ENCODE results near the gene DCC. TPM values are rescaled to one million over a fixed set of nuclear protein-coding genes. Genes with fewer than 3 reads are reported as not detected.

The DCC gene
- total RNA-seq, 2 donors from 2014 or later = not detected

DNA sequence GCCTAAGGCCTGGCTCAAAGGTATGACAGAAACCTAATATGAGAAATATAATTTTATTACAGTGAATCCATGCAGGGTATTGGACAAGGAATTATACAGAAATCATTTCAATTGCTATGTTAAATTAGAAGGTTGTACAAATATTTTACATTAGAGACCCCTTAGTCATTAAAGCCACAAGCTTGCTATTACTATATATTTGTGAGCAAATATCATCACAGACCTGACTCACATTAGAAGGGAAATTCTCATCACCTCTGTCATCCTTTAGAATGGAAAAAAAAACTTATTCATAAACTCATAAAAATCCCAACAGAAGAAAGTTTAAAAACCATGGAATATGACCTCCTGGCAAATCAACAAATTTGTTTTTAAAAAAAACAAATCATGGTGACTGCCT lies 277.9 kb downstream of the DCC start:
- no peaks in the 10 kb centered on the region for H3K36me3 Mint-ChIP-seq
- H3K9me3 Mint-ChIP-seq = peaks cover 15% of the 10 kb centered on the region
- no peaks in the 10 kb centered on the region for H3K27me3 Mint-ChIP-seq
- DNase-seq (ENCODE audit: low spot score) (no peak), ATAC-seq (no peak)
- no peak overlapping the region for H3K27ac Mint-ChIP-seq
- no peak overlapping the region for H3K4me3 Mint-ChIP-seq
- H3K4me1 Mint-ChIP-seq (ENCODE audit: low read depth in 2 of 2) = no peaks in the 10 kb centered on the region

DNA sequence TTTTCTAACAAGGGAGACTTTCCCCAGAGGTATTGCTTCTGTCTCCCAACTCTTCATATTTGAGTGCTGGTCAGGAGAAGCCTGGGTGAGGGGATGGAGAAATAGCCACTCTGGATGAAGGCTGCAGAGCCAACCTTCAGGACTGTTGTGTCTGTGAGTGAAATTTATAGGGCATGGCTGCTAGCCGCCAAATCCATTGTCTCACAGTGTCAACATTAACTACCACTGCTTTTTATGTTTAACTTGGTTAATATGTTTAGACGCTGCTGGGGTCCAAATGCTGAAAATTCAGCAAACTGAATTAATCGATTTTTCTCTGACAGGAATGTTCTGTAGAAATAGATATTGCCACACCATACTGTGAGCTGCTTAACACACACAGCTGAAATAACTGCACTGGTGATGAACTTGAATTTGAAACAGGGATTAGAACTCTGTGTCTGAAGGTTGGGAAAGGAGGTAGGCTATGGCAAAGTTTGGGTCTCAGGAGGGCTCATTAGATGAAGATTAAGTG lies 281.0 kb downstream of the DCC start:
- H3K27ac Mint-ChIP-seq = no peak overlapping the region
- H3K36me3 Mint-ChIP-seq = no peaks in the 10 kb centered on the region
- peaks cover 19% of the 10 kb centered on the region for H3K9me3 Mint-ChIP-seq
- H3K4me1 Mint-ChIP-seq (ENCODE audit: low read depth in 2 of 2) = no peaks in the 10 kb centered on the region
- DNase-seq (ENCODE audit: low spot score) (no peak), ATAC-seq (no peak)
- no peak overlapping the region for H3K4me3 Mint-ChIP-seq
- H3K27me3 Mint-ChIP-seq = no peaks in the 10 kb centered on the region

DNA sequence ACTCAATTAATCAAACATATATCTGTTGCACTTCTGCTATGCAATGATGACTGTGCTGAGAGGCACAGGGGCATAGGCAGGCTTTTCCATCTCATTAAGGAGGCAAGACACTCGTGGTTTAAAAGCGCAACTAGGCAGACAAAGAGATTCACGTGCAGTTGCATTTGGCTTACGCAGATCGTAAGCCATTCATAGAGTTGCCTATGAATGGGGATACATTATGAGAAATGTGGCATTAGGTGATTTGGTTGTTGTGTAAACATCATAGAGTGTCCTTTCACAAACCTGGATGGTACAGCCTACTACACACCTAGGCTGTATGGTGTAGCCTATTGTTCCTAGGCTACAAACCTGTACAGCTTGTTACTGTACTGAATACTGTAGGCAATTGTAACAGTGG lies 284.7 kb downstream of the DCC start:
- no peak overlapping the region for H3K4me3 Mint-ChIP-seq
- no peaks in the 10 kb centered on the region for H3K27me3 Mint-ChIP-seq
- ATAC-seq = no peak
- no peaks in the 10 kb centered on the region for H3K4me1 Mint-ChIP-seq (ENCODE audit: low read depth in 2 of 2)
- DNase-seq (ENCODE audit: low spot score) = no peak
- H3K9me3 Mint-ChIP-seq = peaks cover 12% of the 10 kb centered on the region
- no peak overlapping the region for H3K27ac Mint-ChIP-seq
- H3K36me3 Mint-ChIP-seq = no peaks in the 10 kb centered on the region

DNA sequence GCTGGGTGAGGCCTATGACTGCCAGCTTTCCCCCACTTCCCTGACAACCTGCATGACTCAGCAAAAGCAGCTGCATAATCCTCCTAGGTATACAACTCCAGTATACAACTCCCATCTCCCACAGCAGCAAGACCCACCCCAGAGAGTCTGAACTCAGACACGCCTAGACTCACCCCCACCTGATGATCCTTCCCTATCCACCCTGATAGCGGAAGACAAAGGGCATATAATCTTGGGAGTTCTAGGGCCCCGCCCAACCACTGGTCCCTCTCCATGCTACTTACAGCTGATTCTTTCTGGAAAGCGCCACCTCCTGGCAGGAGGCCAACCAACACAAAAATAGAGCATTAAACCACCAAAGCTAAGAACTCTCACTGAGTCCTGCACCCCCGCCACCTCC lies 296.5 kb downstream of the DCC start:
- H3K4me1 Mint-ChIP-seq (ENCODE audit: low read depth in 2 of 2) = no peaks in the 10 kb centered on the region
- no peak overlapping the region for H3K4me3 Mint-ChIP-seq
- no peaks in the 10 kb centered on the region for H3K27me3 Mint-ChIP-seq
- DNase-seq (ENCODE audit: low spot score) (no peak), ATAC-seq (no peak)
- H3K36me3 Mint-ChIP-seq = peaks cover 8% of the 10 kb centered on the region
- peaks cover 22% of the 10 kb centered on the region for H3K9me3 Mint-ChIP-seq
- H3K27ac Mint-ChIP-seq = no peak overlapping the region

DNA sequence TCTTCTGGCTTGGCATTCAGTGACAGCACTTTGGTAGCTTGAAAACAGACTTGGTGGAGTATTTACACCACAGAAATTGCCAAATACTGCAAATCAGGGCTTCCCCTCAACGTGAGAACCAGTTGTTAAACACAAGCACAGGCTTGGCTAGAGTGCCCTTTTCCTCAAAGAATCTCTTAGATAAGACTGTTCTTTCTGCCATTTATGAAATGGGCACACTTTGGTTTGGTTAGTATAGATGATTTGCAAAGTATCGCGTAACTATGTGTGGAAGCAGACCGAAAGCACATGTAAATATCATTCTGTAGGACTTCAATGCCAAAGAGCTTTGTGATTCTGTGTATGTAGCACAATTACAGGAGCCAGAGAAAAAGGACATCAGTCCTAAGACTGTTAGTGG lies 308.2 kb downstream of the DCC start:
- no peaks in the 10 kb centered on the region for H3K27me3 Mint-ChIP-seq
- ATAC-seq = no peak
- H3K36me3 Mint-ChIP-seq = no peaks in the 10 kb centered on the region
- no peak for DNase-seq (ENCODE audit: low spot score)
- H3K4me1 Mint-ChIP-seq (ENCODE audit: low read depth in 2 of 2) = no peaks in the 10 kb centered on the region
- H3K4me3 Mint-ChIP-seq = no peak overlapping the region
- H3K9me3 Mint-ChIP-seq = peaks cover 13% of the 10 kb centered on the region
- H3K27ac Mint-ChIP-seq = no peak overlapping the region

DNA sequence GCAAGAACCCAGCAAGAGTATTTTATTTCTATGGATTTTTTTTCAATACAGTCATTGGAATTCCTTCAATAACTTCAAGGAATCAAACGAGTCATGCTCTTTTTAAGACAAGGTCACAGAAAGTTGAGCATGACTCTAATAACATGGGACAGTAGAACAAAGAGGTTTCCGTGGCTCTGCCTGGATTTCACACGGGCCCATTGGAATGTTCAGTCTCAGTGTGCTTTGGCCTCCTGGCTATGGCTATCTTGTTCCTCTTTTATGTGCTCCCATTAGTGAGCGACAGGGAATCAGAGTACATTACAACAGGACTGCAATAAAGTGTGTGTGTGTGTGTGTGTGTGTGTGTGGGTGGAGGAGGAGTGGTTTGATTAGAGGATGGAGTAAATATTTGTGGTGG lies 312.4 kb downstream of the DCC start:
- Mint-ChIP-seq H3K9me3 (peaks cover 8% of the 10 kb centered on the region), H3K4me3 (no peak overlapping the region), H3K27ac (no peak overlapping the region), H3K4me1 (ENCODE audit: low read depth in 2 of 2) (no peaks in the 10 kb centered on the region), H3K36me3 (no peaks in the 10 kb centered on the region), H3K27me3 (no peaks in the 10 kb centered on the region)
- ATAC-seq = no peak
- DNase-seq (ENCODE audit: low spot score) = no peak

DNA sequence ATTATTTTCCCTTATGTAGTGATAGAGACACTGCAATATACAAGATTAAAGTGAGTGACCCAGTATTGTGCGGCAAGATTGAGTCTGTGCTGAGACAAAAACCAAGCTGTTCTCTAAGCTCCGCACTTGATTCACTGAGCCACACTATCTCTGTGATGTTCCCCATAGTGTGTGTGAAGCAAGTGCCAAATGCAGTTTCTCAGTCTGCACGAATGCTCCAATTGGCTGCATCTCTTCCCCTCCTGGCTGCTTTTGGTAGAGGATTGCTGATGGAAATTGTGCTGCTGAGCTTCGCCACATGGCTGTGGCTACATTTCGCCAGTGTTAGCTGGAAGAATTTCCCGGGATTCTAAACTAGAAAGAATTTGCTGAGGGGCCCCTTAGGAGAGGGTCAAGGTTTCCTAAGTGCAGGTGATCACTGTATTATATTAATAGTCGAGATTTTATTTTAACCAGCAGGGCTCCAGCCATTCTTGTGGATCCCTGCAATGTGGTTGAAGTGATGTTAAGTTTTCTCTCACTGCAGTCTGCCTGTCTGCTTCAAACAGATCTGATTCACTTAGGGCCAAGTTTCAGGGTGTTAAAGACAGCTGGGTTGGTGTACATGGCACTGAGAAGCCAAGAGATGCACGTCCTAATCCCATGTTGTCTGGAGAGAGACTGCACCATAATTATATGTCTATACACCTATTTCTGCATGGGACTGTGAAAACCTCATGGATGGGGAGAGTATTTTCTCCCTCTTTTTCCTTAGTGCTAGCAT lies 317.2 kb downstream of the DCC start:
- Mint-ChIP-seq H3K9me3 (peaks cover 14% of the 10 kb centered on the region), H3K27me3 (no peaks in the 10 kb centered on the region), H3K27ac (no peak overlapping the region), H3K36me3 (no peaks in the 10 kb centered on the region), H3K4me3 (no peak overlapping the region), H3K4me1 (ENCODE audit: low read depth in 2 of 2) (no peaks in the 10 kb centered on the region)
- ATAC-seq = no peak
- no peak for DNase-seq (ENCODE audit: low spot score)

DNA sequence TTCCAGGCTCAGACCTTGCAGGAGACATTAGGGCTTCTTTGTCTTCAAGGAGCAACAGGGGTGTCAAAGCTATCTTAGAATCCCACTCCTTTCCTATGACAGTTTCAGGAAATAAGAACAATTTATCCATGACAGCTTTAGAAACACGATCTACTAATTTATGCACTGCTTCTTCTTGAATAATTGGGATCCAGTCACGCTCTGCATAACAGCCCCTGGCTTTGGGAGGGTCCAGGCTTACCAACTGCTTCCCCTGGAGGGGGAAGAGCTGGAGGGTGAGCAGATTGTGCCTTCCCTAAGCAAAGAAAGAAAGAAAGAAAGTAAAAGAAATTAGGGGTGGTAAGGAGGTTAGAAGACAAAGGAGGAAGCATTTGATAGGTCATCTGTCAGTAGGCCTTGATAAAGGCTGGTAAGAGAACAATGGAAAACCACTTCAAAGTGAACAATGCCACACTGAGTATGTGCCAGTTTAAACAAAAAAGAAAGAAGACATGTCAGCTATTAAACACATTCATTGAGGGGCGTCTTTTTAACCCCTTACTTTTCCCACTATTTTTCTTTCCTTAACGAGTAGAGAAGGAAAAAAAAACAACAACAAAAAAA lies 327.6 kb downstream of the DCC start:
- Mint-ChIP-seq H3K36me3 (no peaks in the 10 kb centered on the region), H3K27ac (no peak overlapping the region), H3K4me1 (ENCODE audit: low read depth in 2 of 2) (no peaks in the 10 kb centered on the region), H3K27me3 (no peaks in the 10 kb centered on the region), H3K9me3 (peaks cover 12% of the 10 kb centered on the region), H3K4me3 (no peak overlapping the region)
- DNase-seq (ENCODE audit: low spot score) (no peak), ATAC-seq (no peak)

DNA sequence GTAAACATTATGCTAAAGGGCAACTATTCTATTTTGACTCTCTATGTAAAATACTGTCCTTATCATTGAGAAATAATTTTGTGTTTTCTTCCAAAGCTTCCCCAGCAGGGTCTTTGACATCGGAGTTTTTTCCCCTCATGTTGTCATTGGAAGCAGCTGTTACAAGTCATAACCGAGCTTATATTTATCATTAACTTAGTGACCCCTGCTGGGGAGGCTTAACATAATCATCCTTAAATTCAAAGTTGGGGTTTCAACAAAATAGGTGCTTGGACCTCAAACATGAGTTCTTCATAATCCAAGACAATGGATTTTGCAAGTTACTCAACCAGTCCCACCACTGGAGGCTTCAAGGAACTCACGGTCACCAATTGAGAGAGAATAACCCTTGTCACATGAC lies 330.9 kb downstream of the DCC start:
- no peak overlapping the region for H3K27ac Mint-ChIP-seq
- no peak overlapping the region for H3K4me3 Mint-ChIP-seq
- no peaks in the 10 kb centered on the region for H3K4me1 Mint-ChIP-seq (ENCODE audit: low read depth in 2 of 2)
- ATAC-seq = no peak
- peaks cover 13% of the 10 kb centered on the region for H3K9me3 Mint-ChIP-seq
- no peak for DNase-seq (ENCODE audit: low spot score)
- H3K27me3 Mint-ChIP-seq = no peaks in the 10 kb centered on the region
- H3K36me3 Mint-ChIP-seq = no peaks in the 10 kb centered on the region

DNA sequence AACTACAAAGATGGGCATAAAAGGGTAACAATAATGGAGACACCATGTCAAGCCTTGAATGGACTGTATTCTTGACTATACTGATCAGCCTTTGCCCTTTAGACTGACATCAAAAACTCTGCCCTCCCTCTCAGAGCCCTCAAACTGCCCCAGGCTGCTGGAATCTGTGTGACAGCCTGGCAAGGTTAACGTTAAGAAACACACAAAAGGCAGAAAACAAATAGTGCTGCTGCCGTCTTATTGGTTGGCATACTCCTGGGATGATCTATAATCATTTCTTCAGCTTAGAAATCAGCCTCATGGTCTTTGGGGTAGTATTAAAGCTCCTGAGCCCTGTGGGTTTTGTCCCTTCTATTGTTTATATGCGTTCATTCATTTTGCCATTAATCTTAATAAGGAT lies 338.0 kb downstream of the DCC start:
- no peak overlapping the region for H3K27ac Mint-ChIP-seq
- no peak overlapping the region for H3K4me3 Mint-ChIP-seq
- H3K36me3 Mint-ChIP-seq = no peaks in the 10 kb centered on the region

DNA sequence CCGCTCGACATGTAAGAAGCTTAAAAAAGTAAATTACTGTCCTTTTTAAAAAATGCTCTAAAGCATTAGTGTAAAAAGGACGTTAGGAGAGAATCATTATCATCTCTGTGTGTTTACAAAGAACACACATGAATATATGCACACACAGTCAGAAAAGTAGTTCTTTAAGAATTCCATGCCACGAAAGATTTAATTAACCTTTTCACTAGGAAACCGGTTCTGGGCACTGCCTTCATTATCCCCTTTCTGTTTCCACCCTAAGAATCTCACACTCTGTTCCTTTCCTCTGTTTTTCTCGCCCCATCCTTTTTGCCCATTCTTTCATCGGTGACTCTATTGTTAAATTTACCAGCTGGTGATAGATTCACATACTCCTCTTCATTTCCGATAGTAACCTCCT lies 338.6 kb downstream of the DCC start:
- Mint-ChIP-seq H3K27ac (no peak overlapping the region), H3K4me3 (no peak overlapping the region), H3K9me3 (peaks cover 9% of the 10 kb centered on the region), H3K27me3 (no peaks in the 10 kb centered on the region), H3K4me1 (ENCODE audit: low read depth in 2 of 2) (no peaks in the 10 kb centered on the region), H3K36me3 (no peaks in the 10 kb centered on the region)
- no peak for ATAC-seq
- DNase-seq (ENCODE audit: low spot score) = no peak

More for the DNA sequence above, 338.0 kb downstream of the DCC start:
- DNase-seq (ENCODE audit: low spot score) (no peak), ATAC-seq (no peak)
- H3K27me3 Mint-ChIP-seq = no peaks in the 10 kb centered on the region
- no peaks in the 10 kb centered on the region for H3K4me1 Mint-ChIP-seq (ENCODE audit: low read depth in 2 of 2)
- peaks cover 9% of the 10 kb centered on the region for H3K9me3 Mint-ChIP-seq

DNA sequence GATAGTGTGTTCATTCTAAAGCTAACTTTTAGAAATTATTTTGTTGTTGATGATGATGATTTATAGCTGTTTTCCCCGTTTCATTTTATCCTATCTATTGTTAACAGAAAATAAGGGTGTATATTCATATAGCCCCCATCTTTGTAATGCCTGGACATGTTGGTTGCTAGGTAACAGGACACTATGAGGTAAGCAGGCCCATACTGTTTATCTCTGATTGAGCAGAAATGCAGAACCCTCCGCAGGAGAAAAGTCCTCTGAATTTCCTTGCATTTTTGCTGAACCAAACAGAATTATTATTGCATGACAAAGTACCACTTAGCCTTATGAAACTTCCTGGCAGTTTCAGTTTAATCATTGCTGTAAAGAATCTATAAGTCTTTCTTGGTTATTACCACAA lies 339.4 kb downstream of the DCC start:
- no peaks in the 10 kb centered on the region for H3K27me3 Mint-ChIP-seq
- H3K27ac Mint-ChIP-seq = no peak overlapping the region
- ATAC-seq (no peak), DNase-seq (ENCODE audit: low spot score) (no peak)
- no peaks in the 10 kb centered on the region for H3K36me3 Mint-ChIP-seq
- H3K9me3 Mint-ChIP-seq = peaks cover 6% of the 10 kb centered on the region
- H3K4me1 Mint-ChIP-seq (ENCODE audit: low read depth in 2 of 2) = no peaks in the 10 kb centered on the region
- H3K4me3 Mint-ChIP-seq = no peak overlapping the region

DNA sequence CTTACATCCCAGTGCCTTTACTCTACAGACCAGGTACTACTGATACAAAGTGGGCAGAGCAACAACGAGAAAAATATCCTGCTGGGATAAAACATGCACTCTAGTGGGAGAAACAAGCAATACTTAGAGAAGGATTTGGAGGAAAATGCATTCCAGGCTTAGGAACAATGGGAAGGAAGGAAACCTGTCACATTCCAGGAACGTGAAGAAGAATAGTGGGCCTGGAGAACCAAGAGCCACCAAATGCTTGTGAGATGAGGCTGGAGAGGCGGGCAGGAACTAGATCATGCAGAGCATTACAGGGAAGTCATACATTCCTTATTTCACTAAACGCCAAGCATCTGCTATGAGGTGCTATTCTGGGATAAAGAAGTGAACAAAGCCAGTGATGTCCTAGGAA lies 342.3 kb downstream of the DCC start:
- H3K27me3 Mint-ChIP-seq = no peaks in the 10 kb centered on the region
- no peak for DNase-seq (ENCODE audit: low spot score)

DNA sequence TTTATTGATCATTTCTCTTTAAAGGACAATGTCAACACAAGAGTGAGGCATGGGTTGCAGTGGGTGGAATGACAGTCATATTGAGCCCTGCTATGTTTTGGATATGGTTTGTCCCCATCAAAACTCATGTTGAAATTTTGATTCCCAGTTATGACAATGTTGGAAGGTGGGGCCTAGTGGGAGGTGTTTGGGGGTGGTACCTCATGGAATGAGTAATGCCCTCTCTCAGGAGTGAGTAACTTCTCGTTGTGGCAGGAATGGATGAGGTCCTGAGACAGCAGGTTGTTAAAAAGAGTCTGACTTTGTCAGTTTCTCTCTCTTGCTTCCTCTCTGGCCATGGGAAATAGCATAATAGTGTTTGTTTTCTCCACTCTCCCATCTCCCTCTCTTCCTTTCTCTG lies 345.3 kb downstream of the DCC start:
- H3K9me3 Mint-ChIP-seq = peaks cover 5% of the 10 kb centered on the region

More for the DNA sequence above, 342.3 kb downstream of the DCC start:
- no peaks in the 10 kb centered on the region for H3K4me1 Mint-ChIP-seq (ENCODE audit: low read depth in 2 of 2)
- H3K4me3 Mint-ChIP-seq = no peak overlapping the region
- ATAC-seq = no peak
- no peaks in the 10 kb centered on the region for H3K36me3 Mint-ChIP-seq
- H3K27ac Mint-ChIP-seq = no peak overlapping the region
- peaks cover 5% of the 10 kb centered on the region for H3K9me3 Mint-ChIP-seq

More for the DNA sequence above, 345.3 kb downstream of the DCC start:
- DNase-seq (ENCODE audit: low spot score) (no peak), ATAC-seq (no peak)
- no peaks in the 10 kb centered on the region for H3K36me3 Mint-ChIP-seq
- H3K4me3 Mint-ChIP-seq = no peak overlapping the region
- no peaks in the 10 kb centered on the region for H3K4me1 Mint-ChIP-seq (ENCODE audit: low read depth in 2 of 2)
- H3K27me3 Mint-ChIP-seq = no peaks in the 10 kb centered on the region
- H3K27ac Mint-ChIP-seq = no peak overlapping the region

Measured in natural killer cell treated with Interleukin-12 subunit alpha and Interleukin-12 subunit beta and Interleukin-15 and Interleukin-18, amount 100 ng/mL, for 72 hours (primary cell).